Dermis microvascular lymphatic vessel endothelial cell (primary cell): ENCODE results near the gene ODF4. TPM values are rescaled to one million over a fixed set of nuclear protein-coding genes. Genes with fewer than 3 reads are reported as not detected.
A peak's percentile ranks its signal among the peaks of the same experiment; 100 is the strongest.
"Not testable (repeated sequence)": the region's sequence is repeated elsewhere in the genome, so short reads cannot be mapped to it uniquely, and the experiment has no call there.

ENCODE experiments used
- DNase-seq, 2 donors: peaks; one replicate each; pipeline versions ENCODE4 v3.0.0 to v3.0.0-alpha.2; 2010; ENCODE audit warnings: low read depth in 2 of 2
- total RNA-seq: library from RNA; depleted of rRNA; stranded (reverse); fragments of >200 nt; gene quantifications from 2 replicates; pipeline ENCODE4 v1.2.1, GENCODE V29; 2014

ODF4 gene
- total RNA-seq, 1 donor from 2014 or later: not detected

GRCh38 chr17:8393470-8394231 is 54.0 kb downstream of the ODF4 start:
- DNase-seq: peak; percentile 33 to 74

- DNase-seq: not testable (repeated sequence)
Measured at GRCh38 chr17:8394497-8394896, 54.9 kb downstream of the ODF4 start.

Other genes starting within 250 kb of the ODF4 start
- gene ALOXE3, start 221.3 kb upstream of the ODF4 start, total RNA-seq: not detected in 2 replicates
- under 0.01 TPM in 1 of 2 replicates, not detected in the other for gene HES7, start 215.7 kb upstream of the ODF4 start, total RNA-seq
- gene PER1, start 187.4 kb upstream of the ODF4 start, total RNA-seq: 5.0 and 16.7 TPM in 2 replicates
- gene VAMP2, start 176.9 kb upstream of the ODF4 start, total RNA-seq: 3.1 and 4.9 TPM in 2 replicates
- gene TMEM107, start 163.5 kb upstream of the ODF4 start, total RNA-seq: 17.2 and 23.7 TPM in 2 replicates
- 7.8 and 10.1 TPM in 2 replicates for gene BORCS6, start 149.7 kb upstream of the ODF4 start, total RNA-seq
- 15.4 and 30.7 TPM in 2 replicates for gene AURKB, start 129.3 kb upstream of the ODF4 start, total RNA-seq
- 3.6 and 7.0 TPM in 2 replicates for gene CTC1, start 91.8 kb upstream of the ODF4 start, total RNA-seq
- gene PFAS, start 90.6 kb upstream of the ODF4 start, total RNA-seq: 19.0 and 23.9 TPM in 2 replicates
- 10.4 and 13.4 TPM in 2 replicates for gene RANGRF, start 51.2 kb upstream of the ODF4 start, total RNA-seq
- 0.39 and 0.63 TPM in 2 replicates for gene SLC25A35, start 44.4 kb upstream of the ODF4 start, total RNA-seq
- 7.6 and 12.1 TPM in 2 replicates for gene ARHGEF15, start 29.6 kb upstream of the ODF4 start, total RNA-seq
- 2,527 and 2,589 TPM in 2 replicates for gene RPL26, start 43.4 kb downstream of the ODF4 start, total RNA-seq
- gene RNF222, start 58.0 kb downstream of the ODF4 start, total RNA-seq: under 0.01 TPM in 1 of 2 replicates, not detected in the other
- 25.0 and 35.5 TPM in 2 replicates for gene NDEL1, start 96.0 kb downstream of the ODF4 start, total RNA-seq